Ishikawa (cell line): ENCODE results near the gene CCDC73.

ENCODE experiments used
- CEBPB ChIP-seq: IDR thresholded peaks from 2 replicates; pipeline ENCODE4 v1.6.1; 2012
- CREB1 ChIP-seq: IDR thresholded peaks from 2 replicates; pipeline ENCODE4 v1.6.1; 2012; ENCODE audit warnings: low read depth
- EGR1 ChIP-seq: IDR thresholded peaks from 2 replicates; pipeline ENCODE4 v1.6.1; 2012
- EP300 ChIP-seq: IDR thresholded peaks from 2 replicates; pipeline ENCODE4 v1.6.1; 2012; ENCODE audit warnings: borderline replicate concordance
- FOXM1 ChIP-seq: IDR thresholded peaks from 2 replicates; pipeline ENCODE4 v1.6.1; 2012; ENCODE audit warnings: low read depth, borderline replicate concordance
- NFIC ChIP-seq: IDR thresholded peaks from 2 replicates; pipeline ENCODE4 v1.6.1; 2012
- RAD21 ChIP-seq: IDR thresholded peaks from 2 replicates; pipeline ENCODE4 v1.6.1; 2012; ENCODE audit warnings: low read depth
- REST ChIP-seq: IDR thresholded peaks from 2 replicates; pipeline ENCODE4 v1.6.1; 2012; ENCODE audit warnings: low read depth, mild to moderate bottlenecking
- TAF1 ChIP-seq: IDR thresholded peaks from 2 replicates; pipeline ENCODE4 v1.6.1; 2012; ENCODE audit warnings: low read depth, mild to moderate bottlenecking
- TCF12 ChIP-seq: IDR thresholded peaks from 2 replicates; pipeline ENCODE4 v1.6.1; 2012; ENCODE audit warnings: low read depth
- TEAD4 ChIP-seq: IDR thresholded peaks from 2 replicates; pipeline ENCODE4 v1.6.1; 2012
- USF1 ChIP-seq: IDR thresholded peaks from 2 replicates; pipeline ENCODE4 v1.6.1; 2012
- YY1 ChIP-seq: IDR thresholded peaks from 2 replicates; pipeline ENCODE4 v1.6.1; 2012; ENCODE audit warnings: low read depth
- ZBTB7A ChIP-seq: IDR thresholded peaks from 2 replicates; pipeline ENCODE4 v1.6.1; 2012; ENCODE audit warnings: low read depth
- TF ChIP-seq, protein P1 (sequence below): IDR thresholded peaks from 2 replicates; pipeline ENCODE4 v1.6.1; 2012

CCDC73 gene

GRCh38 chr11:32774081-32774480 lies 20.4 kb downstream of the CCDC73 start:
- no peak for TF ChIP-seq ZBTB7A
- no peak for TF ChIP-seq FOXM1
- no peak for TF ChIP-seq CEBPB
- TF ChIP-seq, protein P1, sequence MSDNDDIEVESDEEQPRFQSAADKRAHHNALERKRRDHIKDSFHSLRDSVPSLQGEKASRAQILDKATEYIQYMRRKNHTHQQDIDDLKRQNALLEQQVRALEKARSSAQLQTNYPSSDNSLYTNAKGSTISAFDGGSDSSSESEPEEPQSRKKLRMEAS, result no peak
- TF ChIP-seq NFIC, result no peak
- TF ChIP-seq CREB1, result no peak
- no peak for TF ChIP-seq EP300
- no peak for TF ChIP-seq RAD21
- TF ChIP-seq TEAD4, result no peak
- no peak for TF ChIP-seq USF1
- TF ChIP-seq TCF12, result no peak
- no peak for TF ChIP-seq TAF1
- TF ChIP-seq YY1, result no peak
- no peak for TF ChIP-seq REST
- no peak for TF ChIP-seq EGR1

DNA sequence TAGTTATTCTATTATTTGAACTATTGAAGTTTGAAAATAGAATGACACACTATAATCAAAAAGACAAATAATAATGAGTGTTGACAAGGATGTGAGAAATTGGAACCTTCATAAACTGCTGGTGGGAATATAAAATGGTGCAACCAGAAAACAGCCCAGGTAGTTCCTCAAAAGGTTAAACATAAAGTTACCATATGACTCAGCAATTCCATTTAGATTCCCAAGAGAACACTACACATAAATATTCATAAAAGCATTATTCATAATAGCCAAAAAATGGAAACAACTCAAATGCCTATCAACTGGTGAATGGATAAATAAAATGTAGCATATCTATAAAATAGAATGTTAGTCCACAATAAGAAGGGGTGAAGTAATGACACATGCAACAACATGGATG lies 21.7 kb downstream of the CCDC73 start:
- TF ChIP-seq EP300 (no peak), CEBPB (no peak), ZBTB7A (no peak), REST (no peak), NFIC (no peak), EGR1 (no peak), CREB1 (no peak), TEAD4 (no peak), RAD21 (no peak), FOXM1 (no peak), YY1 (no peak), TCF12 (no peak), TAF1 (no peak)
- TF ChIP-seq, protein P1, result no peak

- TF ChIP-seq CEBPB, result no peak
- TF ChIP-seq, protein P1, result no peak
- no peak for TF ChIP-seq EGR1
- no peak for TF ChIP-seq ZBTB7A
- TF ChIP-seq USF1, result no peak
- TF ChIP-seq YY1, result no peak
- TF ChIP-seq RAD21, result no peak
- TF ChIP-seq TCF12, result no peak
- TF ChIP-seq NFIC, result no peak
- TF ChIP-seq CREB1, result no peak
- TF ChIP-seq TAF1, result no peak
Measured at GRCh38 chr11:32758291-32758690, 36.2 kb downstream of the CCDC73 start.

DNA sequence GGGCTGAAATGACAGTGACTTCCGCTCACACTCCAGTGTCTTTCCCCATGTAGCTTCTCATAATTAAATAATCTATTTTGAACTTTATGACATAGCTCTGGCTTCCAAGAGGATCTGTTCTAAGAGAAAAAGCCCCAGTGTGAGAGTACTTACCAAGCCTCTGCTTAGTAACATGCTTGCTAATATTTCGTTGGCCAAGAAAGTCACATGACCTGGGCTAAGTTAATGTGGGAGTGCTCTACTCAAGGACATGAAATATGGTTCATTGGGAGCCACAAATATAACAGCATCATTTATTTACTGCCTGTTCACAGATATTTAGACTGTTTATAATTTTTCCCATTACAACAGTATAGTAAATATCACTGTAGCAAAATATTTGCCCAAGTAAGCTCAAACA lies 42.5 kb downstream of the CCDC73 start:
- TF ChIP-seq USF1, result peak; percentile 53
- no peak for TF ChIP-seq CREB1
- no peak for TF ChIP-seq RAD21
- no peak for TF ChIP-seq TAF1

- no peak for TF ChIP-seq CEBPB
- no peak for TF ChIP-seq ZBTB7A
Measured at GRCh38 chr11:32751381-32751780, 43.1 kb downstream of the CCDC73 start.

DNA sequence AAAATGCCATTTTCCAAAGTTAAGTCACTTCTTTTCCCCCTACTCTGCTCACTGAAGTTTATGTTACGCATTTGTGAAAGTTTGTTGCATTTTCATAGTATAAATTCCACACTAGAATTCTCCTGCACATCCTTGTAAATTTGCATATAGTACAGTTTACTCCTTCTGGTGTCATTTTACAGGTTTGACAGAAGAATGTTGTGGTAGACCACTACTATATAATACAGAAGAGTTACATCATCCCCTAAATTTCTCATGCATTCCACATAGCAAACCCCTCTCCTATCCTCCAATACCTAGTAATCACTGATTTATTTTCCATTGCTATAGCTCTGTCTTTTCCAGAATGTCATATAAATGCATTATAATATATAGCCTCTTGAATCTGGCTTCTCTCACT lies 64.5 kb downstream of the CCDC73 start:
- TF ChIP-seq USF1 (no peak), ZBTB7A (no peak), CEBPB (no peak), EGR1 (no peak), YY1 (no peak), TEAD4 (no peak), FOXM1 (no peak), CREB1 (no peak), RAD21 (no peak), EP300 (no peak), REST (no peak), NFIC (no peak), TCF12 (no peak), TAF1 (no peak)
- TF ChIP-seq, protein P1, result no peak
